Ascending aorta (tissue), 2 donors: ENCODE results near the gene PATE1. TPM values are rescaled to one million over a fixed set of nuclear protein-coding genes. Genes with fewer than 3 reads are reported as not detected.

Source experiments
- DNase-seq, 2 donors: peaks; one replicate each; pipeline ENCODE4 v3.0.0-alpha.2; 2019; ENCODE audit warnings: low spot score in 2 of 2
- H3K27ac ChIP-seq, 2 donors: fragments of 200-600 bp; sonication (generic); one replicate each; pipeline ENCODE4 v1.5.1; 2016 to 2017; ENCODE audit warnings: mild to moderate bottlenecking in 1 of 2
- H3K27me3 ChIP-seq: fragments of 200-600 bp; sonication (generic); one replicate; pipeline ENCODE4 v1.5.1; 2017
- H3K36me3 ChIP-seq, 2 donors: fragments of 200-600 bp; sonication (generic); one replicate each; pipeline ENCODE4 v1.5.1; 2016
- H3K4me1 ChIP-seq, 2 donors: fragments of 200-600 bp; sonication (generic); one replicate each; pipeline ENCODE4 v1.5.1; 2016 to 2017; ENCODE audit warnings: mild to moderate bottlenecking in 1 of 2
- H3K4me3 ChIP-seq, 2 donors: fragments of 200-600 bp; sonication (generic); one replicate each; pipeline ENCODE4 v1.5.1; 2016 to 2017; ENCODE audit warnings: mild to moderate bottlenecking in 1 of 2
- H3K9me3 ChIP-seq, 2 donors: fragments of 200-600 bp; sonication (generic); one replicate each; pipeline ENCODE4 v1.5.1; 2016
- intact Hi-C: fragments of 100-400 bp; cut with DNase I; formaldehyde crosslinking; loops from one replicate; pipeline ENCODE4 v1.15.1; 2023
- total RNA-seq: library from RNA; depleted of rRNA; stranded (reverse); fragments of >200 nt; gene quantifications from one replicate; pipeline ENCODE4 v1.1.0, GENCODE V29; 2016
- TF ChIP-seq, protein P1 (sequence below), 3 experiments: fragments of 200-600 bp in 2 of 3; fragments of 450-650 bp in 1 of 3; sonication (generic) in 2 of 3; IDR thresholded peaks; one replicate each; pipeline ENCODE4 v1.5.1; 2016 to 2019; ENCODE audit warnings: antibody characterized with exemption in 3 of 3, mild to moderate bottlenecking in 1 of 3, moderate library complexity in 1 of 3

The PATE1 gene
- total RNA-seq, 1 donor from 2014 or later: not detected

DNA sequence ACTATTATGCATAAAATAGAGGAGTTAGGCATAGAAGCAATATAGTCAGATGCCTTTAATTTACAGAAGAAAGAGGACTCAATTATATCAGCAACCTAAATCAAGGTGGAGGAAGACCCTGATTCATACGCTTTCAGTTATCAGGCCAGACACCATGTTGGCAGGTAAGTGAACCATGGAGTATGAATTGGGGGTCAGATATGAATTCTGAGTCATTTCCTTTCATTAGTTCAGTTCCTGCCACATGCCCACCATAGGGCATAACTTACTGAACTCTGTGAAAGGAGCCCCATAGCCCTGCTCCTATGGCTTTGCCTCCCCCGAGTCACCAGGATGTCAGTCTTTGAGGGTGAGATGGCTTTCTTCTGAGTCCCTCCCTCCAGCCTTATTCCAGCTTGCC is 17.4 kb downstream of the PATE1 start:
- no peaks in the 10 kb centered on the region for H3K4me1 ChIP-seq
- no peak overlapping the region for H3K4me3 ChIP-seq
- H3K27me3 ChIP-seq: no peaks in the 10 kb centered on the region
- H3K27ac ChIP-seq: no peak overlapping the region
- H3K36me3 ChIP-seq: no peaks in the 10 kb centered on the region
- TF ChIP-seq, protein P1, sequence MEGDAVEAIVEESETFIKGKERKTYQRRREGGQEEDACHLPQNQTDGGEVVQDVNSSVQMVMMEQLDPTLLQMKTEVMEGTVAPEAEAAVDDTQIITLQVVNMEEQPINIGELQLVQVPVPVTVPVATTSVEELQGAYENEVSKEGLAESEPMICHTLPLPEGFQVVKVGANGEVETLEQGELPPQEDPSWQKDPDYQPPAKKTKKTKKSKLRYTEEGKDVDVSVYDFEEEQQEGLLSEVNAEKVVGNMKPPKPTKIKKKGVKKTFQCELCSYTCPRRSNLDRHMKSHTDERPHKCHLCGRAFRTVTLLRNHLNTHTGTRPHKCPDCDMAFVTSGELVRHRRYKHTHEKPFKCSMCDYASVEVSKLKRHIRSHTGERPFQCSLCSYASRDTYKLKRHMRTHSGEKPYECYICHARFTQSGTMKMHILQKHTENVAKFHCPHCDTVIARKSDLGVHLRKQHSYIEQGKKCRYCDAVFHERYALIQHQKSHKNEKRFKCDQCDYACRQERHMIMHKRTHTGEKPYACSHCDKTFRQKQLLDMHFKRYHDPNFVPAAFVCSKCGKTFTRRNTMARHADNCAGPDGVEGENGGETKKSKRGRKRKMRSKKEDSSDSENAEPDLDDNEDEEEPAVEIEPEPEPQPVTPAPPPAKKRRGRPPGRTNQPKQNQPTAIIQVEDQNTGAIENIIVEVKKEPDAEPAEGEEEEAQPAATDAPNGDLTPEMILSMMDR (IDR thresholded peaks at IDR 0.05): no peak
- intact Hi-C loops: no loop called here
- no peaks in the 10 kb centered on the region for H3K9me3 ChIP-seq
- DNase-seq: no peak

DNA sequence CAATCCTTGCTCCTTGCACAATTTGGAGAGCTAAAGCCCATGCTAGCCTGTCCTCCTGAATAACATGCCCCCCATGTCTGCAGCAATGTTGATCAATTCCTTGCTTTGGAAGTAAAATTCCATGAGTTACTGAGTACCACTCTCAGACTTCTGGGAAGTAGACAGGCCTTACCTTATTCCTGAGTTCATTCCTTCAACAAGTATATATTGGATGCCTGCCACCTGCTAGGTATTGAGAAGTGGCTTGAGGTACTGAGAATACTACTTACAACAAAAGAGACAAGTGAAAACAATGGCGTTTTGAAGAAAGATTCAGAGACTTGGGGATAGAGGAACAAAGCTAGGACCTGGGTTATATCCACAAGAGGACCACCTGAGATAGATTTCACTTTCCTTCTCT is 20.2 kb downstream of the PATE1 start:
- Histone ChIP-seq H3K36me3 (no peaks in the 10 kb centered on the region), H3K9me3 (no peaks in the 10 kb centered on the region), H3K4me3 (no peak overlapping the region), H3K27ac (no peak overlapping the region), H3K27me3 (no peaks in the 10 kb centered on the region), H3K4me1 (no peaks in the 10 kb centered on the region)
- intact Hi-C loops: no loop called here
- TF ChIP-seq, protein P1 (IDR thresholded peaks at IDR 0.05): no peak
- no peak for DNase-seq

DNA sequence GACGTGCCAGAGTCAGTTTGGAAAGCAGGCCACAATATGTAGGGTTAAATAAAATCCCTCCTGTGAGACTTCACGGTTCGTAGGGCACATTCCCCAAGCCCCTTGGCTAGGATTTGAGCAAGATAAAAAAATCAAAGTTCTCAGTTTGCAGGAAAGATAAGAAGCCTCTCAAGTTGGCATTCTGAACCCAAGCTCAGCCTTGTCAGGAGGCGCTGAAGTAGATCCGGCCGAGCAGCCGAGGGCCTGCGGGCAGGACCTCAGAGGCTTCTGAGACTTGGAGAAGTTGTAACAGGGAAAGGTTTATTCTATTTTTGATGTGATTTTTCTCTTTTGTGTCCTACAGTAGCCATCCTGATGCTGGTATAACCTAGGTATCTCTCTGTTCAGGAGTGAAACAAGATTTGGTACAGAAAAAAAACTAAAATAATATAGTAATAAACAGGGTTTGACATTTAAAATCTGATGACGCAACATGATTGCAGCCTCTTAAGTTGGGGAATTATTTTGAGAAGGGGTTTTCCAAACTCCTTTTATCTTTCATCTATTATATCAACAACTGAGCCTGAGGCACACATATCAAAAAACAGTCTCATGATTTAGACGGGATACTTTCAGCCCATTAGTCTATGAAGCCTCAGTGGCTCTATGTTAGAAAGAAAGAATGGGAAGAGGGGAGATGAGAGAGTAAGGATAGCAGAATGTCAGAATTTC is 22.4 kb downstream of the PATE1 start:
- Histone ChIP-seq H3K36me3 (no peaks in the 10 kb centered on the region), H3K27ac (no peak overlapping the region), H3K4me1 (peaks cover 0 to 4% of the 10 kb centered on the region in 2 donors), H3K4me3 (no peak overlapping the region), H3K27me3 (no peaks in the 10 kb centered on the region), H3K9me3 (no peaks in the 10 kb centered on the region)
- no peak for DNase-seq
- intact Hi-C loops: no loop called here
- TF ChIP-seq, protein P1 (IDR thresholded peaks at IDR 0.05): no peak

DNA sequence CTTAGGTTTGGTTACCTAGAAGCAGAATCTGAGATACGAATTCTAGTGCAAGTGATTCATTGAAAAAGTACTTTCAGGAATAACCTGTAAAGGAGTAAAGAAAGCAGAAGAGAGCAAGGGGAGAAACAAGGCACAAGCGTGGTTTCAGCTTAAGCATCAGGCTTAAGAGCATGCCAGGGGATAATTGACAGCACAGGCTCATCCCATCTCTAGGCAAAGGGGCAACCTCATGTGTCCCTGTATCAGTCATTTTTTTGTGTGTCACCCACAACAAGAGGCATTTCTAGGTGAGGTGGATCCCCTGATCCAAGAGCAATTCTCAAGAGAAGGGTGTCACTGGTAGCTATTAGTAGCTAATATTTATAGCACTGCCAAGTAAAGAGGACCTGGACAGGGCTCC is 24.5 kb downstream of the PATE1 start:
- intact Hi-C loops: no loop called here
- Histone ChIP-seq H3K4me3 (no peak overlapping the region), H3K4me1 (peaks cover 0 to 4% of the 10 kb centered on the region in 2 donors), H3K9me3 (no peaks in the 10 kb centered on the region), H3K27me3 (no peaks in the 10 kb centered on the region), H3K27ac (no peak overlapping the region), H3K36me3 (no peaks in the 10 kb centered on the region)
- DNase-seq: no peak
- TF ChIP-seq, protein P1 (IDR thresholded peaks at IDR 0.05): no peak

DNA sequence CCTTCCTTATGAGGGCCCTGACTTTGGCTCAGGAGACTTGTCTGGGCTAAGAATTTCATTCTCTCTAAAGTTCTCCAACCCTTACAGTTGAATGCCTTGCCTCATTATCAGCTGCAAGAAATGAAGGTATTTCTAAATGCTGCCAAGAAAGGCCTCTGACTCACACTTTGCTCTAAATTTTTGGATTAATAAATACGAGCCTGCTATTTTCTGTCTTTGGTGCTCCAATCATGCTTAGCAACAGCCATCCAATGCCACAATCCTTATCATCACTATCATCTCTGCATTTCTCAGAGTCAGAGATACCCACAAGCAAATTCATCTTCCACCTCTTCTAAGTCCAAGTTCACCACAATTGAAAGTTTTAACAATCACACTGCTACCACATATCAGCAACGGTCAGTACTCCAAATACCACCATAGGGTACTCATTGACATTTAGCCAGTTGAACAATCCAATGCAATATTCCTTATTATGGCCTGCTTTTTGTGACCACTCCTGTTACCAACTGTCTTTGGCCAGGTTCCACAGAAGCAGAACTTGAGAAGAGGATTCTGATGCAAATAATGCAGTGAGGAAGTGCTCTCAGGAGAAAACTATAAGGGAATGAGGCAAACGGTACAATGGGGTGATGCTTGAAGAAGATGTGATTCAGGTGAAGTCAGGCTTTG is 26.9 kb downstream of the PATE1 start:
- intact Hi-C loops: no loop called here
- no peaks in the 10 kb centered on the region for H3K9me3 ChIP-seq
- no peak for DNase-seq
- H3K36me3 ChIP-seq: no peaks in the 10 kb centered on the region
- TF ChIP-seq, protein P1 (IDR thresholded peaks at IDR 0.05): no peak
- peaks cover 0 to 4% of the 10 kb centered on the region in 2 donors for H3K4me1 ChIP-seq
- H3K4me3 ChIP-seq: no peak overlapping the region
- no peaks in the 10 kb centered on the region for H3K27me3 ChIP-seq
- H3K27ac ChIP-seq: peak overlapping the region in 1 of 2 donors; percentile 26
